GF-D8 (cell line): ENCODE data around the gene ATAD2B.
"Not testable (repeated sequence)": the region's sequence is repeated elsewhere in the genome, so short reads cannot be mapped to it uniquely, and the experiment has no call there.

Source experiments
- DNase-seq: peaks from one replicate; lab custom pipeline; 2025; lab: John Stamatoyannopoulos, UW

ATAD2B gene

DNA sequence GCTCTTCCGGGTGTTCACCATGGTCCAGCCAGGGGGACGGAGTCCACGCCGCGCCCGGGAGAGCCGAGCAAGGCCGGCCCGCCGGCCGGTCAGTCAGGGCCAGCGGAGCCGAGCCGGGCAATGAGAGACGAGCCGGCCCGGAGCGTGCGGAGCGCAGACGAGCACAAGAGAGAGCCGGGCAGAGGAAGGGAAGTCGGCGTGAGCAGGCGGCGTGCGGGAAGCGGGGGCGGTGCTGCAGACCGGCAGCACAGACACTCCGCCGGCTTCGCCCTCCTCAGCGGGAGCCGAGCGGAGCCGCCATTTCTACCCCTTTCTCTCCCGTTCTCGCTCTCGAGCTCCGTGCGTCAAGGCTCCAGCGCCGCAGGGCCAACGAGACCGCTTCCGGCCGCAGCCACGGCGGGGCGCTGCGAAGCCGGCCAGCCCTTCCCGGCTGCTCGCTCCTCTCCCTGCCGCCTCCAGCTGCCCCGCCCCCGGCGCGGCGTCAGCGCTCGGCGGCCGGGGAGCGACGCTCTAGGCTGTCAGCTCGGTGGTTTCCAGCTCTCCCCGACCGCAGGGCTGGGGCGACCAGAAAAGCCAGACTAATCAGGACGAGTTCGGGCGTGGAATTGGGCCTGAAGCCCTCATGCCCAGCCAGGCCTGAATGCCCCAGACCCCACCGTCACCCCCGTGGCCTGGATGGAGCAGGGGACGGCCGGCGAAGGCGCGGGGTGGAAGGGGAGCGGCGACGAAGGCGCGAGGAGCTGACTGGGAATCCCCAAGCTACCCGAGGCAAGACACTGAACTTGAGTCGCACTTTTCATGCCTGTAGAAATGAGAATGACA is at the start of gene ATAD2B:
TSS of gene ATAD2B (minus strand) at position 374 of the 822 bp plus-strand sequence. CDS start at position 21, 353 bp downstream.
- DNase-seq: peak; percentile 77

GRCh38 chr2:23967846-23968245 is 40.9 kb upstream of the ATAD2B start:
- no peak for DNase-seq

- DNase-seq: no peak
Measured at GRCh38 chr2:23954325-23955014, 27.5 kb upstream of the ATAD2B start.

DNA sequence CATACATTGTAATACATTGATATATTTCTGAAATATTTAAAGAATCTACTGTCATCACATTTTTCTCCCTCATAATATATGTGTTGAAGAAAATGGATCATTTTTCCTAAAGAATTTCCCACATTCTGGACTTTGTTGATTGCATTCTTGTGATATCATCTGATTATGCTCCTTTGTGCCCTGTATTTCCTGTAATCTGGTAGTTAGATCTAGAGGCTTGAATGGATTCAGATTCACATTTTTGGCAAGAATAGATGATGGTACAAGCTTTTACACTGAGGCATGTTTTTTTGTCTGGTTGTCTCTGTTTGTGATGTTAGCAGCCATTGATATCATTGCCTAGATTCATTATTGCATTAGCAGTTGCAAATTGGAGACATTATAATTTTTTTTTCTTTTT is 26.7 kb upstream of the ATAD2B start:
- no peak for DNase-seq

DNA sequence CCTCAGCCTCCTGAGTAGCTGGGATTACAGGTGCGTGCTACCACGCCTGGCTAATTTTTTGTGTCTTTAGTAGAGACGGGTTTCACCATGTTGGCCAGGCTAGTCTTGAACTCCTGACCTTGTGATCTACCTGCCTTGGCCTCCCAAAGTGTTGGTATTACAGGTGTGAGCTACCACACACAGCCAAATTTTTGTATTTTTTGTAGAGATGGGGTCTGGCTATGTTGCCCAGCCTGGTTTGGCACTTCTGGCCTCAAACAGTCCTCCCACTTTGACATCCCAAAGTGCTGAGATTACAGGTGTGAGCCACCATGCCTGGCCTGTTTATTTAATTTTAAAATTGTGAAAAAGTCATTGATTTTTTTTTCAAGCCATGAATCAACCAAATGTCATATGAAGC is 25.6 kb upstream of the ATAD2B start:
- not testable (repeated sequence) for DNase-seq

DNA sequence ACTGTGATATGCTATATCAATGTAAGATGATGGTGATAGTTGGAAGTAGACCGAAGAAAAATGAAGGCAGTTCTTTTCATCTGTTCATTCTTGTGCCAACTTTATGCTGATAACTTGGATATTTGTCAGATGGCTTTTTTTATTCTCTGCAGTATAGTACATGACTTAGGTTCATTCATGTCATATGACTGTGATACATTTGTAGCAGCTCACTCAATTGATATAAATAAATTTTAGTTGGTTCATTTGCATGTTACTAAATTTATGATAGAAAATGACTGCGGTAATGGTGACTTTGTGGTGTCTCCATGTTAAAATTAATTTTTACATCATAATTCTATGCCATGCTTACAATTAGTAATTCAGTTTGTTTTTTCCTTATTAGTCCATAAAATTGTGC is 20.4 kb upstream of the ATAD2B start:
- DNase-seq: no peak

GRCh38 chr2:23944976-23945375 is 18.1 kb upstream of the ATAD2B start:
- no peak for DNase-seq

- no peak for DNase-seq
Measured at GRCh38 chr2:23944527-23944926, 17.6 kb upstream of the ATAD2B start.

DNA sequence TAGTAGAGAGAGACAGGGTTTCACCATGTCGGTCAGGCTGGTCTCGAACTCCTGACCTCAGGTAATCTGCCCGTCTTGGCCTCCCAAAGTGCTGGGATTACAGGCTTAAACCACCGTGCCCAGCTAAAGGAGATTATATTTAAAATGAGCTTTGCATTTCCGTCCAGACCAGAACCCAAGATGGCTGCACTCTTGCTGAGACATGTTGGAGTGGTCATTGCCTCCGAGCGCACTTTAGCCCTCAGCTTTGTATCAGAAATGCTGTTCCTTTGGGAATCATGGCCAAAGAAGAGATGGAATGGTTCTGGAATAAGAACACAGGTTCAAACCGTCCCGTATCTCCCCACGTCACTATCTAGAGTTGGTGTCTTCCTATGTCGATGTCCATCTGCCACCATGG is 16.7 kb upstream of the ATAD2B start:
- DNase-seq: no peak

DNA sequence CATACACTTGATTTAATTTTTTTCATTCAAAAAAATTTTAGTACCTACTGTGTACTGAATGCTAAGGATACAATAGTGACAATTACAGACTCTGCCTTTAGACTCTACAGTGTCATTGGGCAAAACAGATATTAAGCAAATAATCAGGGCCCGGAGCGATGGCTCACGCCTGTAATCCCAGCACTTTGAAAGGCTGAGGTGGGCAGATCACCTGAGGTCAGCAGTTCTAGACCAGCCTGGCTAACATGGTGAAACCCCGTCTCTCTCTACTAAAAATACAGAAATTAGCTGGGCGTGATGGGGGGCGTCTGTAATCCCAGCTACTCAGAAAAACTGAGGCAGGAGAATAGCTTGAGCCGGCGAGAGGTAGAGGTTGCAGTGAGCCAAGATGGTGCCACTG is 14.7 kb upstream of the ATAD2B start:
- DNase-seq: no peak

DNA sequence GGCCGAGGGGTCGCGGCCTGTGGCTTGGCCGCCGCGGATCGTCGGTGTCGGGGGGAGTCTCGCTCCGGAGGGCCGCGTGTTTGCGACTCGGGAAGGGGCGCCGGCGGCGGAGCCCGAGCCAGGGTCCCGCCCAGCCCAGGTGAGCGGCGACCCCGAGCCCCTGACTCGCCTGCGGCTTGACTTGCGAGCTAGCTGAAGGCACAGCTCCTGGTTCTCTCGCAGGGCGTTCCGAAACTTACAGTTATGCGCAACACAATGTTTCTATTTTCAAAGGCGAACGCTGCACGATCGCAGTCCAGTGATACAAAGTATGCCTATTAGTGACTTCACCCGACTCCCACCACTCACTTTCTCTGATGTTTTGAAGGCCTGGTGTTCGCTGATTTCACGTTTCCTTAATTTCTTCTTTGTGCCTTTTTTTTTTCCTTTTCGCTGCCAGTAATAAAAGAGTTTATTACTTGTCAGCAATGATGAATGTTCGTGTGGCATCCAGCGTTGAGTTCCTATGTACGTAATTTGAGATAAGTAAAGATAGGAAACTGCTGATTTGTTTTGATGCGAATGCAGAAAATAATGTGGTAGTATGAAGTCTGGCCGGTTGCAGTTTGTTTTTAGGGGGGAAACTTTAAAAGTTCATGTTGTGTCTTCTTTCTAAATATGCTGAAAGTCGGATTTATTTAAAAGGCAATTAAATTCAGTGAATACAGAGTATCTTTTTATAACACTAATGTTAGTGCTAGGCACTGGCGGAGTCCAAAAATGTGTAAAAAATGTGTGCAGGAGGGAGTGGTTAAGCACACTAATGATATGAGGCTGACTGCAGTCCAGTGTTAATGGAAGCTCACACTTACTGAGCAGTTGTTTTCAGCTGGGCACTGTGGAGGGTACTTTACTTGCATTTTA is 14.0 kb upstream of the ATAD2B start:
- DNase-seq: no peak

DNA sequence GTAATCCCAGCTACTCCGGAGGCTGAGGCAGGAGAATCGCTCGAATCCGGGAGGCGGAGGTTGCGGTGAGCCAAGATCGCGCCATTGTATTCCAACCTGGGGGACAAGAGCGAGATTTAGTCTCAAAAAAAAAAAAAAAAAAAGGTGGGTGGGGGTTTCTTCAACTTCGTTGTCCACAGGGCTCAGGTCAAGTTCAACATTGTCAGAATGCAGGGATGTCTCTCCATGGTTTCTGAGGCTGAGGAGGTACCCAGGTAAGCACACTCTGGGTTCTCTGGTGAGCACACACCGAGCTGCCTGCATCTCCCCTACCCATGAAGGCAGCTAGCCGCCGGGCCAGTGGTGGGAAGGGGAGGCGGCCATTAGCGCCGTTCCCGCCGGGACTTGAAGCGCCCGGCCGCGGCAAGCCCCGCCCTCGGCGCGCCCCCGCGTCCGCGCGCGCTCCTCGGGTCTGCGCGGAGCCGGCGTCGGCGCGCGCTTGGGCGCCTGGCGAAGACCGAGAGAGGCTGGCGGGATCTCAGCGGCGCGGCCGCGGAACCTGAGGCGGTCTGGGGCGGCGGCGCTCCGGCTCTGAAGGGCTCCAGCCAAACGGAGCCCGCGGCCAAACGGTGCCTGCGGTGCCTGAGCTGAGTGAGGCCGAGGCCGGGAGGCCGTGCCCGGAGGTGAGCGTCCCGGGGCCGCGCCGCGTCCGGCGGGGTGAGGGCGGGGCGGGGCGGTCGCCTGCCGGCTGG is 13.2 kb upstream of the ATAD2B start, which contains the start of gene UBXN2A:
TSS of gene UBXN2A (plus strand) at position 477 of the 731 bp plus-strand sequence. CDS start 17,852 bp downstream, outside the sequence.
- DNase-seq: peak; percentile 27

- no peak for DNase-seq
Measured at GRCh38 chr2:23934259-23934658, 7.3 kb upstream of the ATAD2B start.

DNA sequence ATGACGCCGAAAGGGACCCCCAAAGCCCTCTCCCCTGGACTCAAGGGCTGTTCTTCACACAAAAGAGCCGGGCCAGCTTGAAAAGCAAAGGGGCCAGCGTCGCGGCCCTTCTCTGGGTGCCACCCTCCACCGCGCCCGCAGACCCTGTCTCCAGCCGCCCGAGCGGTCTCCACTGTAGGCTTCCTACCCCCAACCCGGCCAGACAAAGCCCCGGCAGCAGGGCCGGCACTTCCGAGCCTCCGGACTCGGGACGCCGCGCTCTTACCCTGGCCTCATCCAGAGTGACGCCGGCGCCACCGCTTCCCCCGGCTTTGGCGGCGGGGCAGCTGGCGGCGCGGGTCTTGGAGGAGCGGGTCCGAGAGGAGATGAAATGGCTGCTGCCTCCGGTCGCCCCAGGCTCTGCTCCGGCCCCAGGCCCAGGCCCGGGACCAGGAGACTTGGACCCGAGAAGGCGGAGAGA is 603 bp downstream of the ATAD2B start:
- DNase-seq: no peak

DNA sequence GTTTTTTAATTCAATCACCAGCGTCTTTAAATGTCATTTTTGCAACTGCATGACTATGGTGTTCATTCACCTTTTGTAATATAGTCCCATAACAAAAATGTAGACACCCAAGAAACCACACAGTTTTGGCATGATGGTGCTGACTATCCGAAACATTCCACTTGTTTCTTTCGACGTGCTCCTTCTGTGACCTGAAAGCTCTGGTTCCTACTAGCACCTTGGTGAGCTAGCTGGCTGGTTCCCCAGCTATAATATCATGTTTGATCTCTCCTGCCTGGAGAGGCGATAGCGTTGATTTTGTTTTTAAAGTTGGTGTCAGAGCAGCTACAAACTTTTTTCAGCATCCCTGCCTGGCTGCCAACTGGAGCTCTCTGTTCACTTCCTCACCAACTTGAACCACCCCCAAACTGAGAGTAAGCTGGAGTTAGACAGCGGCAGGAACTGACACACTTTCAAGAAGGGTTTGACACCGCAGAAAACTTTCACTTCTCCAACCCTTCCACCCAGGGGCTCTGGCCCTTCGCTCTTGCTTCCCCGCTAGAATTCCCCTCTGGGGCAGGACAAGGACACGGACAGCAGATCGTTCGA is 1.1 kb downstream of the ATAD2B start:
- DNase-seq: peak; percentile 62

- DNase-seq: no peak
Measured at GRCh38 chr2:23924589-23925359, 2.1 kb downstream of the ATAD2B start.

- no peak for DNase-seq
Measured at GRCh38 chr2:23918837-23919489, 8.0 kb downstream of the ATAD2B start.

DNA sequence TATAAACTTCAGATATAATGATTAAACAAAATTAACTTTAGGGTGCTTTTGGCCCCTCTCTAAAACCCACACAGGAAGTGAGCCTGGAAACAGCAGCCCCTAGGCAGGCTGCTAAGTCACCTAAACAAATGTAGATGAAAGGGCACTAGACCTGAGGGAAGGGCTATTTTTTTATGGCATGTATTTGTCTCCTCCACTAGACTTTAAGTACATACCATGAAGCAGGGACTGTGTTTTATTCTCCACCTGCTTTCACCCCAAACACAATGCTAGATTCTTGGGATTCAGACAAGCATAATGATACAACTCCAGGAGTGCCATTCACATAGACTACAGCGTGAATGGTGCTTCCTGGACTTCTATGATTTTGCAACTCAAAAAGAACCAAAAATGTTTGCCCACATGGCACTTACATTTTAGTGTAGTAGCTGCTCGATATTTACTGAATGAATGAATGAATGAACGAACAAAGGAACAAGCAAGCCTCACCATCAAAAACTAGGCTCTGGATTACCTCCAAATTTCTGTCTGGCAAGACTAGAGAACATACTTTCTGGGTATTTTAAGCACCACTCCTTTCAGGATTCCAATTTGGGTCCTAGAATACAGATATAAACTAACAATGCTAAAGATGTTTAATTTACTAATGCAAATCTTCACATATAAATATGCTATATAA is 10.1 kb downstream of the ATAD2B start:
- DNase-seq: peak; percentile 17

GRCh38 chr2:23915327-23915726 is 11.6 kb downstream of the ATAD2B start:
- no peak for DNase-seq
